ENCODE results near the gene ACACB.

Gene ACACB

GRCh38 chr12:109125791-109126190 lies 9.4 kb downstream of the ACACB start:
- no peaks in the 10 kb centered on the region for H3K9me3 ChIP-seq (ENCODE audit: control insufficient read depth in 2 of 2, low read length in 2 of 2)
- peak overlapping the region; percentile 18 for H3K27ac ChIP-seq (ENCODE audit: low read length)
- no peak overlapping the region for H3K9ac ChIP-seq (ENCODE audit: low read length in 2 of 2)
- no peaks in the 10 kb centered on the region for H3K27me3 ChIP-seq (ENCODE audit: control insufficient read depth in 1 of 2, insufficient read depth in 2 of 2, low read length in 2 of 2)
- H3K4me1 ChIP-seq (ENCODE audit: control insufficient read depth, insufficient read depth, low read length), result peaks cover 16% of the 10 kb centered on the region
- H3K4me3 ChIP-seq (ENCODE audit: low read length in 2 of 2), result no peak overlapping the region
- H3K36me3 ChIP-seq (ENCODE audit: control insufficient read depth in 2 of 2, insufficient read depth in 2 of 2, low read length in 2 of 2), result peaks cover 7 to 13% of the 10 kb centered on the region in 2 donors

GRCh38 chr12:109126784-109127183 lies 10.4 kb downstream of the ACACB start:
- Histone ChIP-seq H3K27ac (ENCODE audit: low read length) (peak overlapping the region; percentile 18), H3K36me3 (ENCODE audit: control insufficient read depth in 2 of 2, insufficient read depth in 2 of 2, low read length in 2 of 2) (peaks cover 3 to 10% of the 10 kb centered on the region in 2 donors), H3K4me3 (ENCODE audit: low read length in 2 of 2) (no peak overlapping the region), H3K27me3 (ENCODE audit: control insufficient read depth in 1 of 2, insufficient read depth in 2 of 2, low read length in 2 of 2) (no peaks in the 10 kb centered on the region), H3K4me1 (ENCODE audit: control insufficient read depth, insufficient read depth, low read length) (peaks cover 22% of the 10 kb centered on the region), H3K9me3 (ENCODE audit: control insufficient read depth in 2 of 2, low read length in 2 of 2) (no peaks in the 10 kb centered on the region), H3K9ac (ENCODE audit: low read length in 2 of 2) (no peak overlapping the region)

GRCh38 chr12:109127533-109128242 lies 11.3 kb downstream of the ACACB start:
- Histone ChIP-seq H3K27me3 (ENCODE audit: control insufficient read depth in 1 of 2, insufficient read depth in 2 of 2, low read length in 2 of 2) (no peaks in the 10 kb centered on the region), H3K9ac (ENCODE audit: low read length in 2 of 2) (no peak overlapping the region), H3K4me1 (ENCODE audit: control insufficient read depth, insufficient read depth, low read length) (peaks cover 26% of the 10 kb centered on the region), H3K36me3 (ENCODE audit: control insufficient read depth in 2 of 2, insufficient read depth in 2 of 2, low read length in 2 of 2) (peaks cover 0 to 10% of the 10 kb centered on the region in 2 donors), H3K27ac (ENCODE audit: low read length) (peak overlapping the region; percentile 18), H3K4me3 (ENCODE audit: low read length in 2 of 2) (no peak overlapping the region), H3K9me3 (ENCODE audit: control insufficient read depth in 2 of 2, low read length in 2 of 2) (no peaks in the 10 kb centered on the region)

- H3K36me3 ChIP-seq (ENCODE audit: control insufficient read depth in 2 of 2, insufficient read depth in 2 of 2, low read length in 2 of 2), result peaks cover 0 to 6% of the 10 kb centered on the region in 2 donors
- peak overlapping the region; percentile 60 to 64 for H3K9ac ChIP-seq (ENCODE audit: low read length in 2 of 2)
- no peaks in the 10 kb centered on the region for H3K9me3 ChIP-seq (ENCODE audit: control insufficient read depth in 2 of 2, low read length in 2 of 2)
- H3K27ac ChIP-seq (ENCODE audit: low read length), result peak overlapping the region; percentile 88
- peak overlapping the region; percentile 70 for H3K4me3 ChIP-seq (ENCODE audit: low read length in 2 of 2)
- no peaks in the 10 kb centered on the region for H3K27me3 ChIP-seq (ENCODE audit: control insufficient read depth in 1 of 2, insufficient read depth in 2 of 2, low read length in 2 of 2)
- peaks cover 42% of the 10 kb centered on the region for H3K4me1 ChIP-seq (ENCODE audit: control insufficient read depth, insufficient read depth, low read length)
These were observed 14.1 kb downstream of the ACACB start for GRCh38 chr12:109130297-109131153.

- Histone ChIP-seq H3K36me3 (ENCODE audit: control insufficient read depth in 2 of 2, insufficient read depth in 2 of 2, low read length in 2 of 2) (no peaks in the 10 kb centered on the region), H3K27me3 (ENCODE audit: control insufficient read depth in 1 of 2, insufficient read depth in 2 of 2, low read length in 2 of 2) (no peaks in the 10 kb centered on the region), H3K9ac (ENCODE audit: low read length in 2 of 2) (peak overlapping the region; percentile 60 to 64), H3K9me3 (ENCODE audit: control insufficient read depth in 2 of 2, low read length in 2 of 2) (no peaks in the 10 kb centered on the region), H3K4me3 (ENCODE audit: low read length in 2 of 2) (peak overlapping the region; percentile 70), H3K4me1 (ENCODE audit: control insufficient read depth, insufficient read depth, low read length) (peaks cover 39% of the 10 kb centered on the region), H3K27ac (ENCODE audit: low read length) (peak overlapping the region; percentile 88)
These were observed 15.0 kb downstream of the ACACB start for GRCh38 chr12:109131154-109132050.

- peak overlapping the region; percentile 31 for H3K27ac ChIP-seq (ENCODE audit: low read length)
- H3K36me3 ChIP-seq (ENCODE audit: control insufficient read depth in 2 of 2, insufficient read depth in 2 of 2, low read length in 2 of 2), result peaks cover 0 to under 1% of the 10 kb centered on the region in 2 donors
- H3K9me3 ChIP-seq (ENCODE audit: control insufficient read depth in 2 of 2, low read length in 2 of 2), result no peaks in the 10 kb centered on the region
- no peak overlapping the region for H3K9ac ChIP-seq (ENCODE audit: low read length in 2 of 2)
- H3K4me1 ChIP-seq (ENCODE audit: control insufficient read depth, insufficient read depth, low read length), result peaks cover 38% of the 10 kb centered on the region
- H3K27me3 ChIP-seq (ENCODE audit: control insufficient read depth in 1 of 2, insufficient read depth in 2 of 2, low read length in 2 of 2), result no peaks in the 10 kb centered on the region
- H3K4me3 ChIP-seq (ENCODE audit: low read length in 2 of 2), result no peak overlapping the region
These were observed 18.0 kb downstream of the ACACB start for GRCh38 chr12:109134186-109134917.

GRCh38 chr12:109137055-109137454 lies 20.7 kb downstream of the ACACB start:
- H3K27ac ChIP-seq (ENCODE audit: low read length), result no peak overlapping the region

GRCh38 chr12:109139360-109139759 lies 23.0 kb downstream of the ACACB start:
- H3K27ac ChIP-seq (ENCODE audit: low read length), result no peak overlapping the region
- H3K27me3 ChIP-seq (ENCODE audit: control insufficient read depth in 1 of 2, insufficient read depth in 2 of 2, low read length in 2 of 2), result no peaks in the 10 kb centered on the region
- no peak overlapping the region for H3K9ac ChIP-seq (ENCODE audit: low read length in 2 of 2)
- peaks cover 12% of the 10 kb centered on the region for H3K4me1 ChIP-seq (ENCODE audit: control insufficient read depth, insufficient read depth, low read length)
- H3K4me3 ChIP-seq (ENCODE audit: low read length in 2 of 2), result no peak overlapping the region
- peaks cover 0 to 18% of the 10 kb centered on the region in 2 donors for H3K36me3 ChIP-seq (ENCODE audit: control insufficient read depth in 2 of 2, insufficient read depth in 2 of 2, low read length in 2 of 2)
- no peaks in the 10 kb centered on the region for H3K9me3 ChIP-seq (ENCODE audit: control insufficient read depth in 2 of 2, low read length in 2 of 2)

More at GRCh38 chr12:109137055-109137454, 20.7 kb downstream of the ACACB start:
- Histone ChIP-seq H3K4me1 (ENCODE audit: control insufficient read depth, insufficient read depth, low read length) (peaks cover 23% of the 10 kb centered on the region), H3K9ac (ENCODE audit: low read length in 2 of 2) (no peak overlapping the region), H3K9me3 (ENCODE audit: control insufficient read depth in 2 of 2, low read length in 2 of 2) (no peaks in the 10 kb centered on the region), H3K4me3 (ENCODE audit: low read length in 2 of 2) (no peak overlapping the region), H3K36me3 (ENCODE audit: control insufficient read depth in 2 of 2, insufficient read depth in 2 of 2, low read length in 2 of 2) (peaks cover 0 to 14% of the 10 kb centered on the region in 2 donors), H3K27me3 (ENCODE audit: control insufficient read depth in 1 of 2, insufficient read depth in 2 of 2, low read length in 2 of 2) (no peaks in the 10 kb centered on the region)

GRCh38 chr12:109139791-109140190 lies 23.4 kb downstream of the ACACB start:
- Histone ChIP-seq H3K27ac (ENCODE audit: low read length) (no peak overlapping the region), H3K4me3 (ENCODE audit: low read length in 2 of 2) (no peak overlapping the region), H3K4me1 (ENCODE audit: control insufficient read depth, insufficient read depth, low read length) (peaks cover 7% of the 10 kb centered on the region), H3K9ac (ENCODE audit: low read length in 2 of 2) (no peak overlapping the region), H3K36me3 (ENCODE audit: control insufficient read depth in 2 of 2, insufficient read depth in 2 of 2, low read length in 2 of 2) (peaks cover 0 to 18% of the 10 kb centered on the region in 2 donors), H3K27me3 (ENCODE audit: control insufficient read depth in 1 of 2, insufficient read depth in 2 of 2, low read length in 2 of 2) (no peaks in the 10 kb centered on the region), H3K9me3 (ENCODE audit: control insufficient read depth in 2 of 2, low read length in 2 of 2) (no peaks in the 10 kb centered on the region)

GRCh38 chr12:109140560-109140959 lies 24.2 kb downstream of the ACACB start:
- H3K27ac ChIP-seq (ENCODE audit: low read length), result no peak overlapping the region
- no peaks in the 10 kb centered on the region for H3K27me3 ChIP-seq (ENCODE audit: control insufficient read depth in 1 of 2, insufficient read depth in 2 of 2, low read length in 2 of 2)
- peaks cover 0 to 20% of the 10 kb centered on the region in 2 donors for H3K36me3 ChIP-seq (ENCODE audit: control insufficient read depth in 2 of 2, insufficient read depth in 2 of 2, low read length in 2 of 2)
- no peak overlapping the region for H3K9ac ChIP-seq (ENCODE audit: low read length in 2 of 2)
- H3K4me1 ChIP-seq (ENCODE audit: control insufficient read depth, insufficient read depth, low read length), result peaks cover 7% of the 10 kb centered on the region
- no peaks in the 10 kb centered on the region for H3K9me3 ChIP-seq (ENCODE audit: control insufficient read depth in 2 of 2, low read length in 2 of 2)
- no peak overlapping the region for H3K4me3 ChIP-seq (ENCODE audit: low read length in 2 of 2)
